Body of pancreas (tissue), 4 donors: ENCODE data around the gene NAGLU.

ENCODE experiments used
- CTCF ChIP-seq, 7 experiments: fragments of 450-650 bp in 4 of 7; fragments of 200-600 bp in 3 of 7; sonication (generic) in 3 of 7; IDR thresholded peaks; one replicate each; pipeline ENCODE4 v1.5.1; 2016 to 2019; ENCODE audit warnings: antibody characterized with exemption in 7 of 7
- POLR2A ChIP-seq, 3 donors: fragments of 450-650 bp; IDR thresholded peaks; one replicate each; pipeline ENCODE4 v1.6.1; 2016; ENCODE audit warnings: antibody characterized with exemption in 3 of 3, mild to moderate bottlenecking in 2 of 3

DNA sequence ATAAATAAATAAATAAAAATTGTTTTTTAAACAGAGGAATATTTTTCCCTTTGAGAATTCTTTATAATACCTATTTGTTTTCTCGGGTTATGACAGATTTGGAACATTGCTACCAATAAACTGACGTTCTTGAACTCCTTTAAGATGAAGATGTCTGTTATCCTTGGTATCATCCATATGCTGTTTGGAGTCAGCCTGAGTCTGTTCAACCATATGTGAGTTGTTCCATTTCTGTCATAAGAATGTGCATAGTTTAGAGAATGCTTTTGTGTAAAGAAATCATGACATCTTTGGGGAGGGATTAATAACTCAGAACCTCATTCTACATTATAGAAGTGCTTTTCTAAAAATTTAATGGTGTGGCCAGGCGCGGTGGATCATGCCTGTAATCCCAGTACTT, 37.2 kb upstream of the NAGLU start:
- TF ChIP-seq CTCF (IDR thresholded peaks at IDR 0.05), result no peak
- TF ChIP-seq POLR2A (IDR thresholded peaks at IDR 0.05), result no peak
